ENCODE results near the gene MYO5B. TPM values are rescaled to one million over a fixed set of nuclear protein-coding genes. Genes with fewer than 3 reads are reported as not detected.

Gene MYO5B
- total RNA-seq, 4 donors from 2014 or later, result 58.2 to 102 (median 89.9) TPM

GRCh38 chr18:49971462-49971861, 223.5 kb downstream of the MYO5B start:
- WGBS, 2 donors, result 42 to 50% methylated on average over 1 of the region's 1 CpG
- no peak for TF ChIP-seq POLR2A (IDR thresholded peaks at IDR 0.05)
- TF ChIP-seq CTCF (IDR thresholded peaks at IDR 0.05), result no peak
- intact Hi-C loops (cut with DNase I), result no loop called here
- no peak for DNase-seq
- H3K9me3 ChIP-seq, result no peaks in the 10 kb centered on the region
- no peaks in the 10 kb centered on the region for H3K36me3 ChIP-seq
- H3K27me3 ChIP-seq, result no peaks in the 10 kb centered on the region
- no peak overlapping the region for H3K27ac ChIP-seq
- peaks cover 1 to 2% of the 10 kb centered on the region in 2 donors for H3K4me1 ChIP-seq
- H3K4me3 ChIP-seq (replicated peaks in 1 of 3), result no peak overlapping the region

GRCh38 chr18:49970319-49970718, 224.6 kb downstream of the MYO5B start:
- Histone ChIP-seq H3K9me3 (no peaks in the 10 kb centered on the region), H3K4me1 (no peaks in the 10 kb centered on the region), H3K36me3 (no peaks in the 10 kb centered on the region), H3K27me3 (no peaks in the 10 kb centered on the region), H3K4me3 (replicated peaks in 1 of 3) (no peak overlapping the region), H3K27ac (no peak overlapping the region)
- DNase-seq, result no peak
- TF ChIP-seq CTCF (IDR thresholded peaks at IDR 0.05) (no peak), POLR2A (IDR thresholded peaks at IDR 0.05) (no peak)
- whole genome bisulfite sequencing, 2 donors, result 94 to 95% methylated on average over 4 of the region's 4 CpGs
- intact Hi-C loops (cut with DNase I), result no loop called here

- Histone ChIP-seq H3K9me3 (no peaks in the 10 kb centered on the region), H3K4me1 (no peaks in the 10 kb centered on the region), H3K27me3 (no peaks in the 10 kb centered on the region), H3K36me3 (no peaks in the 10 kb centered on the region), H3K27ac (no peak overlapping the region), H3K4me3 (replicated peaks in 1 of 3) (no peak overlapping the region)
- no peak for TF ChIP-seq CTCF (IDR thresholded peaks at IDR 0.05)
- no peak for TF ChIP-seq POLR2A (IDR thresholded peaks at IDR 0.05)
- intact Hi-C loops (cut with DNase I), result no loop called here
- DNase-seq, result no peak
- 60 to 63% methylated on average over 4 to 5 of the region's 5 CpGs for WGBS, 2 donors
Measured at GRCh38 chr18:49968644-49969309, 226.2 kb downstream of the MYO5B start.

- WGBS, 2 donors, result 87 to 94% methylated on average over 7 of the region's 7 CpGs
- H3K4me1 ChIP-seq, result no peaks in the 10 kb centered on the region
- no peaks in the 10 kb centered on the region for H3K36me3 ChIP-seq
- TF ChIP-seq CTCF (IDR thresholded peaks at IDR 0.05) (no peak), POLR2A (IDR thresholded peaks at IDR 0.05) (no peak)
- H3K4me3 ChIP-seq (replicated peaks in 1 of 3), result no peak overlapping the region
- H3K27me3 ChIP-seq, result no peaks in the 10 kb centered on the region
- DNase-seq, result no peak
- intact Hi-C loops (cut with DNase I), result no loop called here
- no peak overlapping the region for H3K27ac ChIP-seq
- H3K9me3 ChIP-seq, result no peaks in the 10 kb centered on the region
Measured at GRCh38 chr18:49967636-49968313, 227.2 kb downstream of the MYO5B start.

- 76 to 84% methylated on average over 4 of the region's 4 CpGs for WGBS, 2 donors
- DNase-seq, result no peak
- H3K9me3 ChIP-seq, result no peaks in the 10 kb centered on the region
- no peak overlapping the region for H3K4me3 ChIP-seq (replicated peaks in 1 of 3)
- TF ChIP-seq CTCF (IDR thresholded peaks at IDR 0.05), result no peak
- no peak for TF ChIP-seq POLR2A (IDR thresholded peaks at IDR 0.05)
- intact Hi-C loops (cut with DNase I), result no loop called here
- no peak overlapping the region for H3K27ac ChIP-seq
- no peaks in the 10 kb centered on the region for H3K4me1 ChIP-seq
- H3K27me3 ChIP-seq, result no peaks in the 10 kb centered on the region
- H3K36me3 ChIP-seq, result no peaks in the 10 kb centered on the region
Measured at GRCh38 chr18:49967171-49967570, 227.8 kb downstream of the MYO5B start.

Measured in thyroid gland (tissue), 4 donors.